ENCODE results near the gene KRTAP10-2. TPM values are rescaled to one million over a fixed set of nuclear protein-coding genes. Genes with fewer than 3 reads are reported as not detected.

KRTAP10-2 gene
- total and polyA plus RNA-seq, 2 donors = not detected

DNA sequence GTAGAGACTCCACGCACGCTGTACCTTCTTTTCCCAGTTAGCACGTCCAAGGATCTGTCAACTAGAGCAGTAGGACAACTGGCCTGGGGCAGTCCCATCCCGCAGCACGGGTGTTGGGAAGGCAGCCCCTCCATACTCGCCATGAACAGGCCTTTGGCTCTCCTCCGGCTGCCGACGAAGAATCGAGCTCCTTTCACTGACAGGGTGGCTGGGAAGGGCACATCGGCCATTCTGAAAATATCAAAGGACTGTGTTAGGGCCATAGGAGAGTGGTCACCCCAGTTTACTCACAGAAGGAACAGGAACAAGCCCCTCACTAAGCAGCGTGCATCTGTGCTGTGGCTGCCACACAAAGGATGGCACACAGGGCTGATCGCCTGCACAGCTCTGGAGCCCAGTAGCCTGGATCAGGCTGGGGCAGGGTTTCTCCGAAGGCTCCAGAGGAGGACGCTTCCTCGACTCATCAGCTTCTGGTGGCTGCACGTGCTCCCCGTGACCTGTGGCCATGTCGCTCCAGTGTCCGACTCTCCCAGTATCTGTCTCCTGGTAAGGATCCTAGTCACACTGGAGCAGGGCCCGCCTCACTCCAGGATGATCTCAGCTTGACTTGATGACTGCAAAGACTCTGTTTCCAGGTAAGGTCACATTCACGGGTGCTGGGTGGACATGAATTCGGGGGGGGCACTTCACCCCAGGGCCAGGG lies 20.3 kb downstream of the KRTAP10-2 start:
- H3K4me1 ChIP-seq (ENCODE audit: control insufficient read depth in 2 of 2, insufficient read depth in 2 of 2, low read length in 2 of 2) = no peaks in the 10 kb centered on the region
- no peak overlapping the region for H3K27ac ChIP-seq (ENCODE audit: low read depth in 1 of 2, low read length in 1 of 2)
- H3K27me3 ChIP-seq (ENCODE audit: control insufficient read depth in 2 of 2, insufficient read depth in 1 of 2, low read length in 1 of 2) = peaks cover 0 to 2% of the 10 kb centered on the region in 2 donors
- 92% methylated on average over 23 of the region's 23 CpGs for WGBS
- H3K9me3 ChIP-seq (ENCODE audit: control insufficient read depth in 2 of 2, insufficient read depth in 1 of 2, low read length in 1 of 2) = no peaks in the 10 kb centered on the region
- no peak for DNase-seq (ENCODE audit: low read depth in 6 of 9, low spot score in 9 of 9)
- no peaks in the 10 kb centered on the region for H3K36me3 ChIP-seq (ENCODE audit: control insufficient read depth in 2 of 2, insufficient read depth in 2 of 2, low read length in 1 of 2)
- H3K4me3 ChIP-seq (ENCODE audit: low read length in 2 of 2) = no peak overlapping the region

DNA sequence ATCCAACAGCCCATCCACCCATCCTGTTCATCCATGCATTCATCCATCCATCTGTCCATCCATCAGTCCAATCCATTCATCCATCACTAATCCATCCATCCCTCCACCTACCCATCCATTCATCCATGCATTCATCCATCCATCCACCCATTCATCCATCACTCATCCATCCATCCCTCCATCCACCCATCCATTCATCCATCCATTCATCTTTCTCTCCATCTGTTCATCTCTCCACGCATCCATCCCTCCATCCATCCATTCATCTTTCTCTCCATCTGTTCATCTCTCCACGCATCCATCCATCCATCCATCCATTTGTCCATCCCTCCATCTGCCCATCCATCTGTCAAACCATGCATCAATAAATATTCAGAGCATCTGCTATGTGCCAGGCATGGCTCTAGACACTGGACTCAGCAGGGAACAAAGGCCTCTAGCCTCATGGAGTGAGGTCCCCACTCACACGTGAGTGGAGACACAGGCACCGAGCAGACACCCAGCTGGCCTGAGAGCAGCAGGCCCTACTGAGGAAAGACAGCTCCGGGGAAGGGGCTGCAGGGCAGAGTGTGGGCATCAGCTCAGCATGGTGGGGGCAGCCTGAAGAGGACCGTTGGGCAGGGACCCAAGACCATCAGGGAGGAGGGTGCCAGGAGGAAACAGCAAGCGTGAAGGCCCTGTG lies 20.9 kb downstream of the KRTAP10-2 start:
- Histone ChIP-seq H3K4me1 (ENCODE audit: control insufficient read depth in 2 of 2, insufficient read depth in 2 of 2, low read length in 2 of 2) (no peaks in the 10 kb centered on the region), H3K4me3 (ENCODE audit: low read length in 2 of 2) (no peak overlapping the region), H3K9me3 (ENCODE audit: control insufficient read depth in 2 of 2, insufficient read depth in 1 of 2, low read length in 1 of 2) (no peaks in the 10 kb centered on the region), H3K27me3 (ENCODE audit: control insufficient read depth in 2 of 2, insufficient read depth in 1 of 2, low read length in 1 of 2) (no peaks in the 10 kb centered on the region), H3K36me3 (ENCODE audit: control insufficient read depth in 2 of 2, insufficient read depth in 2 of 2, low read length in 1 of 2) (no peaks in the 10 kb centered on the region), H3K27ac (ENCODE audit: low read depth in 1 of 2, low read length in 1 of 2) (no peak overlapping the region)
- whole genome bisulfite sequencing = 89% methylated on average over 7 of the region's 7 CpGs
- no peak for DNase-seq (ENCODE audit: low read depth in 6 of 9, low spot score in 9 of 9)

DNA sequence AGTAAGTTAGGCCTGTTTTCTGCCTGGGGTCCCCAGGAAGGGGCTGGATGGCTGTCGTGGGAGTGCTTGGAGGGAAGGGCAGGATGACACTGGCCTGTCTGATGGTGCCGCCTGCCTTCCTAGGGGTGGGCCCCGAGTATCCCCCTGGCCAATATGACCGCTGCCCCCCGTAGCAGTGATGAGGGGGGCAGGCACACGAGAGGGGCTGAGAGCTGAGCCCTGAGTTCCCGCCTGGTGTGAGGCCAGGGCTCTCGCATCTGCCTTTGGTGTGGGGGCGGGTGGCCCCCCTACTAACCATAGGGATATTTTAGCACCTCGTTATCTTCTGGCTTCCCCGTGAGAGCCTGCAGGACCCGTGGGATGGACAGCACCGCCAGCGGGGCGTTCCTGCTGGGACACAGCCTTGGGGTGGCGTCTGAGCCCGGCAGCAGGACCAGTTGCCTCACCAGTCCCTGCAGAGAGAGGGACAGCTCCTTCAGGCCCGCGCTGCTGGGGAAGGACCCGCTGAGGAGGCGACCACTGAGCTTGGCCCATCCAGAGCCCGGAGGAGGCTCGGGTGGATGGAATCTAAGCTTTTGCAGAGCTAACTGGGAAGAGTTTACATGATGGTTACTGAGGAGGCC lies 21.7 kb downstream of the KRTAP10-2 start:
- no peaks in the 10 kb centered on the region for H3K4me1 ChIP-seq (ENCODE audit: control insufficient read depth in 2 of 2, insufficient read depth in 2 of 2, low read length in 2 of 2)
- WGBS = 91% methylated on average over 23 of the region's 23 CpGs
- no peak overlapping the region for H3K27ac ChIP-seq (ENCODE audit: low read depth in 1 of 2, low read length in 1 of 2)
- no peaks in the 10 kb centered on the region for H3K9me3 ChIP-seq (ENCODE audit: control insufficient read depth in 2 of 2, insufficient read depth in 1 of 2, low read length in 1 of 2)
- no peaks in the 10 kb centered on the region for H3K27me3 ChIP-seq (ENCODE audit: control insufficient read depth in 2 of 2, insufficient read depth in 1 of 2, low read length in 1 of 2)
- H3K36me3 ChIP-seq (ENCODE audit: control insufficient read depth in 2 of 2, insufficient read depth in 2 of 2, low read length in 1 of 2) = no peaks in the 10 kb centered on the region
- H3K4me3 ChIP-seq (ENCODE audit: low read length in 2 of 2) = no peak overlapping the region
- no peak for DNase-seq (ENCODE audit: low read depth in 6 of 9, low spot score in 9 of 9)

DNA sequence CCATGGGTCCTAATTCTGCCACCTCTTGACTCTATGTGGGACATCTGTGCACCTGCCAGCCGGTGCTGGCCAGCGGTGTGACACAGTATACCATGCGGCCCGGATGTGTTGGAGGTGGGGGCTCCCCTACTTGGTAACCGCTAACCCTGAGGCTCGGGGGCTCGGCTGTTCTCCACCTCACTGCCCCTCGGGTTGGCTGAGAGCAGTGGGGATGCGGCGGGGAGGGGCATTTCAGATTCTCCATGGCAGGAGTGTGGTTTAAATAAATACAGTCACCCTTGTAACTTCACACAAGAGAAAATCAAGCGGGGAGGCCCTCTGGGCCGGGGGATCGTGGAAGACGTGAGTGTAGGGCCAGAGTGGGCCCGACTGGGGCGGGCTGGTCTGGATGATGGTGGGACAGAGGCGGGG lies 22.3 kb downstream of the KRTAP10-2 start:
- Histone ChIP-seq H3K27ac (ENCODE audit: low read depth in 1 of 2, low read length in 1 of 2) (no peak overlapping the region), H3K27me3 (ENCODE audit: control insufficient read depth in 2 of 2, insufficient read depth in 1 of 2, low read length in 1 of 2) (no peaks in the 10 kb centered on the region), H3K4me3 (ENCODE audit: low read length in 2 of 2) (no peak overlapping the region), H3K9me3 (ENCODE audit: control insufficient read depth in 2 of 2, insufficient read depth in 1 of 2, low read length in 1 of 2) (no peaks in the 10 kb centered on the region), H3K36me3 (ENCODE audit: control insufficient read depth in 2 of 2, insufficient read depth in 2 of 2, low read length in 1 of 2) (no peaks in the 10 kb centered on the region), H3K4me1 (ENCODE audit: control insufficient read depth in 2 of 2, insufficient read depth in 2 of 2, low read length in 2 of 2) (no peaks in the 10 kb centered on the region)
- no peak for DNase-seq (ENCODE audit: low read depth in 6 of 9, low spot score in 9 of 9)
- 96% methylated on average over 17 of the region's 17 CpGs for WGBS

DNA sequence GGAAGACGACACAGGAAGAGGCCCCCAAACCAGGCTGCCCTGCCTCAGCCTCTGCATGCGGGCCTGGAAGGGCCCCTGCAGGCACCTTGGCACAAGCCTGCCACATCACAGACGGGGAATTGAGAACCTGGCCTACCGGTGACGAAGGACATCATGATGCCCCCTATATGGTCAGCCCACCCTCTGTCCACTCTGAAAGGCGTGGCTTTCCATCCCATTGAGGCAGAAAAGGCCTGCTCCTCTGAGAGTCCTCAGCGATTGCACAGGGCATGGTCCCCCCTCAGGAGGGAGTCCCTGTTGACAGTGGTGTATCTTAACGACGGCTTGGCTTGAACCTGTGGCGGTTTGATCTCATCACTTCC lies 22.7 kb downstream of the KRTAP10-2 start:
- H3K9me3 ChIP-seq (ENCODE audit: control insufficient read depth in 2 of 2, insufficient read depth in 1 of 2, low read length in 1 of 2) = no peaks in the 10 kb centered on the region
- H3K27ac ChIP-seq (ENCODE audit: low read depth in 1 of 2, low read length in 1 of 2) = no peak overlapping the region
- no peak overlapping the region for H3K4me3 ChIP-seq (ENCODE audit: low read length in 2 of 2)
- DNase-seq (ENCODE audit: low read depth in 6 of 9, low spot score in 9 of 9) = no peak
- no peaks in the 10 kb centered on the region for H3K36me3 ChIP-seq (ENCODE audit: control insufficient read depth in 2 of 2, insufficient read depth in 2 of 2, low read length in 1 of 2)
- no peaks in the 10 kb centered on the region for H3K27me3 ChIP-seq (ENCODE audit: control insufficient read depth in 2 of 2, insufficient read depth in 1 of 2, low read length in 1 of 2)
- H3K4me1 ChIP-seq (ENCODE audit: control insufficient read depth in 2 of 2, insufficient read depth in 2 of 2, low read length in 2 of 2) = no peaks in the 10 kb centered on the region
- 89% methylated on average over 10 of the region's 10 CpGs for WGBS

DNA sequence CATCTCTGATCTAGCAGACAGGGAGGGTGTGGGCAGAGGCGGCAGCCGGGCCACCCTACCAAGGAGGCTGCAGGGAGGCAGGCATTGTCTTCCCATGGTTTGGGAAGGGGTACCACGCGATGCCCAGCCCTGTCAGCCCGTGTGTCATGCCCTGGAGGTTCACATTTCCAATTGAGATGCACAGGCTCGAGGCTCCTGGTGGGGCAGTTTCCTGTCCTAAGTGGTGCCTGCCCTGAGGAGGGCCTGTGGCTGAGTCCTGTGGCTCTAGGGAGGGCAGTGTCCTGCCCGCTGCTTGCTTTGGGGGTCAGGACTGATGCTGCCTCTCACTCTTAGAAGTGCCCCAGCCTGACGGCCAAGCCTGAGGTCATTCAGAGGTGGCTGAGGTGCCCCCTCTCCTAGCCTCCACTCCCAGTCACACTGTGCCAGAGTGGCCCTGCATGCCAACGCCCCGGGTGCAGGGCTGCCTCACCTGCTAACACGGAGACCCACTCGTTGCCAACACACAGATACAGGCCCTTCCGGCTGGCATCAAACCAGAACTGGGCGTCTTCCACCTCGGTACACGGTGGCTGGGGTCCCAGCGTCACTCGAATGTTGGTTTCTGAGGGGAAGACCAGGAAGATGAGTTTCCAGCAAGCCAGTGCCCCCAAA lies 23.2 kb downstream of the KRTAP10-2 start:
- Histone ChIP-seq H3K27me3 (ENCODE audit: control insufficient read depth in 2 of 2, insufficient read depth in 1 of 2, low read length in 1 of 2) (no peaks in the 10 kb centered on the region), H3K9me3 (ENCODE audit: control insufficient read depth in 2 of 2, insufficient read depth in 1 of 2, low read length in 1 of 2) (no peaks in the 10 kb centered on the region), H3K36me3 (ENCODE audit: control insufficient read depth in 2 of 2, insufficient read depth in 2 of 2, low read length in 1 of 2) (no peaks in the 10 kb centered on the region), H3K4me1 (ENCODE audit: control insufficient read depth in 2 of 2, insufficient read depth in 2 of 2, low read length in 2 of 2) (no peaks in the 10 kb centered on the region), H3K27ac (ENCODE audit: low read depth in 1 of 2, low read length in 1 of 2) (no peak overlapping the region), H3K4me3 (ENCODE audit: low read length in 2 of 2) (no peak overlapping the region)
- 91% methylated on average over 18 of the region's 18 CpGs for WGBS
- DNase-seq (ENCODE audit: low read depth in 6 of 9, low spot score in 9 of 9) = no peak

DNA sequence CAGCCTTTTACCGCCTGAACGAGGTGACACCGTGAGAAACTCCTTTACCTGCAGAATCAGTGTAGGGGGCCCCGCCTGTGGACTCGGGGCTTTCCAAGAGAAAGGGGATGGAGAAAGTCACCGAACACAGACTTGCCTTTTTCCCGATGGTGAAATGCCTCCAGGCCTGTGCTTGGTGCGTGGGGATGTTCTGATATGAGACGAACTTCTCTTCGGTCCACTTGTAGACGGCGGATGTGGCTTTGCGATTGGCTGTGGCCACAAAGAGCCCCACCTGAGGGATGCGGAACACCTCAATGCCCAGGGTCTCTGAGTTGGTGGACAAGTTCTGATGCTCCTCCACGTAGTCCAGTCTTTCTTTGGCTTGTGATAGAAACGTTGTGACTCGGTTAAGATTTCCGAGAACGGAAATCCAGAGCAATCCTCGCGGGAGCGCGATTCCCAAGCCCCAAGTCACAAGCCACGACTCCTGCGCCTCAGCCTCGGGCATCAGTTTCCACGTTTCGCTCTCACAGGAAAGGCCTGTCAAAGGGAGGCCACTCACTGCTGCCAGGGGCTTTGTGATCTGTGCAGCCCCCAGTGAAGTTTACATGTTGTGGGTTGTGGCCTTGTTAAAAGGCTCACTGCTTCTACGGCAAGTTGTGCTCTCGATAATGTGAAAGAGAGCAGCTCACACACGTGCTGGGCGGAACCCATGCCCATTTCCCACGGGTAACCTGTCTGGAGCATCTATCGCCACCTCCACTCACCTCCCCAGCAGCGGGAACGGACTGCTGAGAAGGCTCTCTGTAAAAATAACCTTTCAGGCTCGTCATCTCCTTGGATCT lies 23.9 kb downstream of the KRTAP10-2 start:
- no peaks in the 10 kb centered on the region for H3K27me3 ChIP-seq (ENCODE audit: control insufficient read depth in 2 of 2, insufficient read depth in 1 of 2, low read length in 1 of 2)
- H3K27ac ChIP-seq (ENCODE audit: low read depth in 1 of 2, low read length in 1 of 2) = no peak overlapping the region
- no peaks in the 10 kb centered on the region for H3K36me3 ChIP-seq (ENCODE audit: control insufficient read depth in 2 of 2, insufficient read depth in 2 of 2, low read length in 1 of 2)
- no peaks in the 10 kb centered on the region for H3K4me1 ChIP-seq (ENCODE audit: control insufficient read depth in 2 of 2, insufficient read depth in 2 of 2, low read length in 2 of 2)
- DNase-seq (ENCODE audit: low read depth in 6 of 9, low spot score in 9 of 9) = no peak
- H3K9me3 ChIP-seq (ENCODE audit: control insufficient read depth in 2 of 2, insufficient read depth in 1 of 2, low read length in 1 of 2) = no peaks in the 10 kb centered on the region
- H3K4me3 ChIP-seq (ENCODE audit: low read length in 2 of 2) = no peak overlapping the region
- WGBS = 93% methylated on average over 37 of the region's 37 CpGs

DNA sequence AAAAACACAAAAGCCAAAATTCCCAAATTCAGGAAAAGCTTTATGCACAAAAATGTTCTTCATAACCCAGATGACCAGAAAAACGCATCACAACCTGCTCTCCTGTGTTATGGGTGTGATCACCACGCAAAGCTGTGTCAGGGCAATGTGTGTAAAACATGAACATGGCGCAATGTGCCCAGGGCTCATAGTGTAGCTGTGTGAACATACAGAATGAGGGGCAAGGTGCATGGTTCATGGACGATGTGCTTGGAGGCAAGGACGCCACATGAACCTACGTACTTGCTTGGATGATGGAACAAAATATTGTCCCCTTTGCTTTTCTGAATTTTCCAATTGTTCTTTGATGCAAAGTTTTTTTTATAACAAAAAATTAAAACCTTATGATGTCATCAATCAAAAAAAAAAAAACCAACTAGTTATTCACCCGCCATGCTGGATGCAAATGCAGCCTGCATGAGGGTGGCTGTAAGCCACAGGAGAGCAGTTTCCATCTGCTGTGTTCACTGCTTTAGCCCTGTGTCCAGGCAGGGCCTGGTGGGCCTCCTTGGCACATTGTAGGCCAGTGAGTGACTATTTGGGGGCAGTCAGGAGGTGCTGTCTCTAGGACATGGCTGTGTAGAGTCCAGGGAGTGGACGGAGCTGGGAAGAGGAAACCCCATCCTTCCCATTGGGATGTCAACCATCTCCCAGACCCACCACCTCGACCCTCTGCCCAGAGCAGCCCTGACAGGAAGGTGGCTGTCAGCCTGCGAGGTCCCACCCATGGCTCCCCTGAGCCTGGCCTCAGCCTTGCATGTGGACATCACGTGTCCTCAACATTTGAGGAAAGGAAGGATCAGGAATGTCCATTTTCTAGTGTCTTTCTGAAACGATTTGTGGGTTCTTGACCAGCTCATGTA lies 25.0 kb downstream of the KRTAP10-2 start:
- Histone ChIP-seq H3K27me3 (ENCODE audit: control insufficient read depth in 2 of 2, insufficient read depth in 1 of 2, low read length in 1 of 2) (no peaks in the 10 kb centered on the region), H3K9me3 (ENCODE audit: control insufficient read depth in 2 of 2, insufficient read depth in 1 of 2, low read length in 1 of 2) (no peaks in the 10 kb centered on the region), H3K27ac (ENCODE audit: low read depth in 1 of 2, low read length in 1 of 2) (no peak overlapping the region), H3K36me3 (ENCODE audit: control insufficient read depth in 2 of 2, insufficient read depth in 2 of 2, low read length in 1 of 2) (no peaks in the 10 kb centered on the region), H3K4me3 (ENCODE audit: low read length in 2 of 2) (no peak overlapping the region), H3K4me1 (ENCODE audit: control insufficient read depth in 2 of 2, insufficient read depth in 2 of 2, low read length in 2 of 2) (no peaks in the 10 kb centered on the region)
- WGBS = 94% methylated on average over 12 of the region's 12 CpGs
- no peak for DNase-seq (ENCODE audit: low read depth in 6 of 9, low spot score in 9 of 9)
